ENCODE results near the gene CDC42EP3.

Gene CDC42EP3

GRCh38 chr2:37619230-37619958 is 52.0 kb downstream of the CDC42EP3 start:
- no peaks in the 10 kb centered on the region for H3K36me3 ChIP-seq (ENCODE audit: insufficient read depth)
- H3K4me3 ChIP-seq (IDR thresholded peaks at IDR 0.05; ENCODE audit: insufficient read depth, low read depth, low read length) = no peak overlapping the region
- H3K9ac ChIP-seq = no peak overlapping the region
- H3K27me3 ChIP-seq (ENCODE audit: insufficient read depth, low read depth) = no peaks in the 10 kb centered on the region
- no peak for TF ChIP-seq CTCF (conservative IDR thresholded peaks at IDR 0.05; ENCODE audit: low read depth, low read length)
- H3K4me1 ChIP-seq (ENCODE audit: low read depth, poor library complexity, severe bottlenecking) = no peaks in the 10 kb centered on the region
- H3K4me2 ChIP-seq = no peak overlapping the region
- no peak overlapping the region for H3K27ac ChIP-seq
- H2AFZ ChIP-seq (ENCODE audit: low read depth) = no peak overlapping the region
- H3K79me2 ChIP-seq (ENCODE audit: insufficient read depth, low read depth) = no peaks in the 10 kb centered on the region
- no peaks in the 10 kb centered on the region for H4K20me1 ChIP-seq (ENCODE audit: insufficient read depth)

- Histone ChIP-seq H3K79me2 (ENCODE audit: insufficient read depth, low read depth) (no peaks in the 10 kb centered on the region), H3K4me2 (no peak overlapping the region), H3K9ac (no peak overlapping the region), H3K36me3 (ENCODE audit: insufficient read depth) (no peaks in the 10 kb centered on the region), H2AFZ (ENCODE audit: low read depth) (no peak overlapping the region), H3K27me3 (ENCODE audit: insufficient read depth, low read depth) (no peaks in the 10 kb centered on the region), H3K4me1 (ENCODE audit: low read depth, poor library complexity, severe bottlenecking) (no peaks in the 10 kb centered on the region), H3K27ac (no peak overlapping the region), H3K4me3 (IDR thresholded peaks at IDR 0.05; ENCODE audit: insufficient read depth, low read depth, low read length) (no peak overlapping the region), H4K20me1 (ENCODE audit: insufficient read depth) (no peaks in the 10 kb centered on the region)
- no peak for TF ChIP-seq CTCF (conservative IDR thresholded peaks at IDR 0.05; ENCODE audit: low read depth, low read length)
Measured at GRCh38 chr2:37618326-37618725, 53.1 kb downstream of the CDC42EP3 start.

GRCh38 chr2:37617119-37617892 is 54.1 kb downstream of the CDC42EP3 start:
- no peak overlapping the region for H3K9ac ChIP-seq
- no peak for TF ChIP-seq CTCF (conservative IDR thresholded peaks at IDR 0.05; ENCODE audit: low read depth, low read length)

GRCh38 chr2:37616677-37617005 is 54.8 kb downstream of the CDC42EP3 start:
- H3K9ac ChIP-seq = no peak overlapping the region
- H3K4me2 ChIP-seq = no peak overlapping the region
- no peaks in the 10 kb centered on the region for H3K27me3 ChIP-seq (ENCODE audit: insufficient read depth, low read depth)
- no peak for TF ChIP-seq CTCF (conservative IDR thresholded peaks at IDR 0.05; ENCODE audit: low read depth, low read length)
- no peak overlapping the region for H3K4me3 ChIP-seq (IDR thresholded peaks at IDR 0.05; ENCODE audit: insufficient read depth, low read depth, low read length)
- no peaks in the 10 kb centered on the region for H4K20me1 ChIP-seq (ENCODE audit: insufficient read depth)
- no peaks in the 10 kb centered on the region for H3K36me3 ChIP-seq (ENCODE audit: insufficient read depth)
- no peak overlapping the region for H2AFZ ChIP-seq (ENCODE audit: low read depth)
- H3K79me2 ChIP-seq (ENCODE audit: insufficient read depth, low read depth) = no peaks in the 10 kb centered on the region
- H3K27ac ChIP-seq = no peak overlapping the region
- no peaks in the 10 kb centered on the region for H3K4me1 ChIP-seq (ENCODE audit: low read depth, poor library complexity, severe bottlenecking)

More at GRCh38 chr2:37617119-37617892, 54.1 kb downstream of the CDC42EP3 start:
- no peak overlapping the region for H2AFZ ChIP-seq (ENCODE audit: low read depth)
- no peaks in the 10 kb centered on the region for H3K36me3 ChIP-seq (ENCODE audit: insufficient read depth)
- H3K27me3 ChIP-seq (ENCODE audit: insufficient read depth, low read depth) = no peaks in the 10 kb centered on the region
- H3K27ac ChIP-seq = no peak overlapping the region
- H3K4me2 ChIP-seq = no peak overlapping the region
- no peaks in the 10 kb centered on the region for H4K20me1 ChIP-seq (ENCODE audit: insufficient read depth)
- no peaks in the 10 kb centered on the region for H3K4me1 ChIP-seq (ENCODE audit: low read depth, poor library complexity, severe bottlenecking)
- H3K79me2 ChIP-seq (ENCODE audit: insufficient read depth, low read depth) = no peaks in the 10 kb centered on the region
- H3K4me3 ChIP-seq (IDR thresholded peaks at IDR 0.05; ENCODE audit: insufficient read depth, low read depth, low read length) = no peak overlapping the region

Measured in KMS-11 (cell line).